Measurements from ENCODE around the gene HYAL3. TPM values are rescaled to one million over a fixed set of nuclear protein-coding genes. Genes with fewer than 3 reads are reported as not detected.

Gene HYAL3
- total and polyA plus RNA-seq, 2 donors (not counting 1 experiment from before 2014, with no cell fraction given) = 3.2 to 7.4 TPM

GRCh38 chr3:50341537-50341936, 42.3 kb upstream of the HYAL3 start:
- DNase-seq (ENCODE audit: low read depth in 2 of 2) = no peak
- Histone ChIP-seq H3K79me2 (ENCODE audit: control insufficient read depth, insufficient read depth, low read length) (peaks cover 22% of the 10 kb centered on the region), H2AFZ (ENCODE audit: low read length) (no peak overlapping the region), H3K27ac (ENCODE audit: insufficient read depth, low read length) (no peak overlapping the region), H3K4me3 (replicated peaks in 1 of 4; ENCODE audit: control extremely low read depth in 1 of 4, insufficient read depth in 1 of 4, low read depth in 3 of 4, low read length in 4 of 4) (peak overlapping the region; percentile 4 to 67 (median 57)), H3K9ac (ENCODE audit: insufficient read depth, low read length) (no peak overlapping the region), H4K20me1 (ENCODE audit: control insufficient read depth, extremely low read depth, insufficient read depth, low read length) (no peaks in the 10 kb centered on the region), H3K9me3 (ENCODE audit: control insufficient read depth, insufficient read depth, low read depth, low read length) (no peaks in the 10 kb centered on the region), H3K36me3 (ENCODE audit: control insufficient read depth, insufficient read depth, low read length) (no peaks in the 10 kb centered on the region), H3K4me2 (ENCODE audit: extremely low read depth, insufficient read depth, low read length) (peak overlapping the region; percentile 90), H3K27me3 (ENCODE audit: control insufficient read depth, insufficient read depth, low read length) (no peaks in the 10 kb centered on the region), H3K4me1 (ENCODE audit: control insufficient read depth, extremely low read depth, insufficient read depth, low read length) (peaks cover 8% of the 10 kb centered on the region)
- TF ChIP-seq EZH2 (IDR thresholded peaks at IDR 0.05; ENCODE audit: low read length, missing control alignments) = no peak
- TF ChIP-seq, protein P1, sequence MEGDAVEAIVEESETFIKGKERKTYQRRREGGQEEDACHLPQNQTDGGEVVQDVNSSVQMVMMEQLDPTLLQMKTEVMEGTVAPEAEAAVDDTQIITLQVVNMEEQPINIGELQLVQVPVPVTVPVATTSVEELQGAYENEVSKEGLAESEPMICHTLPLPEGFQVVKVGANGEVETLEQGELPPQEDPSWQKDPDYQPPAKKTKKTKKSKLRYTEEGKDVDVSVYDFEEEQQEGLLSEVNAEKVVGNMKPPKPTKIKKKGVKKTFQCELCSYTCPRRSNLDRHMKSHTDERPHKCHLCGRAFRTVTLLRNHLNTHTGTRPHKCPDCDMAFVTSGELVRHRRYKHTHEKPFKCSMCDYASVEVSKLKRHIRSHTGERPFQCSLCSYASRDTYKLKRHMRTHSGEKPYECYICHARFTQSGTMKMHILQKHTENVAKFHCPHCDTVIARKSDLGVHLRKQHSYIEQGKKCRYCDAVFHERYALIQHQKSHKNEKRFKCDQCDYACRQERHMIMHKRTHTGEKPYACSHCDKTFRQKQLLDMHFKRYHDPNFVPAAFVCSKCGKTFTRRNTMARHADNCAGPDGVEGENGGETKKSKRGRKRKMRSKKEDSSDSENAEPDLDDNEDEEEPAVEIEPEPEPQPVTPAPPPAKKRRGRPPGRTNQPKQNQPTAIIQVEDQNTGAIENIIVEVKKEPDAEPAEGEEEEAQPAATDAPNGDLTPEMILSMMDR (conservative IDR thresholded peaks at IDR 0.05 in 1 of 2, IDR thresholded peaks at IDR 0.05 in 1 of 2; ENCODE audit: low read depth in 1 of 2, low read length in 2 of 2) = no peak

DNA sequence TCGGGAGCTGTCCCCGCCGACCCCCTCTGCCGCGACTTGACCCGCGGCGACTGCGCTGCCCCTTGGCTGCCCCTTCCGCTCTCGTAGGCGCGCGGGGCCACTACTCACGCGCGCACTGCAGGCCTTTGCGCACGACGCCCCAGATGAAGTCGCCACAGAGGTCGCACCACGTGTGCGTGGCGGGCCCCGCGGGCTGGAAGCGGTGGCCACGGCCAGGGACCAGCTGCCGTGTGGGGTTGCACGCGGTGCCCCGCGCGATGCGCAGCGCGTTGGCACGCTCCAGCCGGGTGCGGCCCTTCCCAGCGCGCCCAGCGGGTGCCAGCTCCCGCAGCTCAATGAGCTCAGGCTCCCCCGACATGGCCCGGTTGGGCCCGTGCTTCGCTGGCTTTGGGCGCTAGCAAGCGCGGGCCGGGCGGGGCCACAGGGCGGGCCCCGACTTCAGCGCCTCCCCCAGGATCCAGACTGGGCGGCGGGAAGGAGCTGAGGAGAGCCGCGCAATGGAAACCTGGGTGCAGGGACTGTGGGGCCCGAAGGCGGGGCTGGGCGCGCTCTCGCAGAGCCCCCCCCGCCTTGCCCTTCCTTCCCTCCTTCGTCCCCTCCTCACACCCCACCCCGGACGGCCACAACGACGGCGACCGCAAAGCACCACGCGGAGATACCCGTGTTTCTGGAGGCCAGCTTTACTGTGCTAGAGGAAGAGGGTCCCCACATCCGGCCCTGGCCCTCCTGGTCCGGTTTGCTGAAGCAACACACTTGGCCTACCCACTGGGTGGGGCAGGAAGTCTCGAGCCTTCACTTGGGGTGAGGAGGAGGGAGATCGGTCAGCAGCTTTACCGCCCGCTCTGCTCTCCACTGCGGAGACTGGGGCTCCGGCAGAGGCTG, 41.5 kb upstream of the HYAL3 start, which contains the start of gene RASSF1:
TSS of gene RASSF1 (minus strand) at position 389 of the 882 bp plus-strand sequence. CDS start at position 358, 31 bp downstream.
- TF ChIP-seq, protein P1 (conservative IDR thresholded peaks at IDR 0.05 in 1 of 2, IDR thresholded peaks at IDR 0.05 in 1 of 2; ENCODE audit: low read depth in 1 of 2, low read length in 2 of 2) = no peak
- TF ChIP-seq EZH2 (IDR thresholded peaks at IDR 0.05; ENCODE audit: low read length, missing control alignments) = no peak
- H3K9ac ChIP-seq (ENCODE audit: insufficient read depth, low read length) = peak within 1 kb of the TSS; percentile 79
- peaks cover 30% of the 10 kb centered on the region for H3K79me2 ChIP-seq (ENCODE audit: control insufficient read depth, insufficient read depth, low read length)
- H3K27ac ChIP-seq (ENCODE audit: insufficient read depth, low read length) = peak within 1 kb of the TSS; percentile 82
- H3K27me3 ChIP-seq (ENCODE audit: control insufficient read depth, insufficient read depth, low read length) = no peaks in the 10 kb centered on the region
- H4K20me1 ChIP-seq (ENCODE audit: control insufficient read depth, extremely low read depth, insufficient read depth, low read length) = no peaks in the 10 kb centered on the region
- H3K4me2 ChIP-seq (ENCODE audit: extremely low read depth, insufficient read depth, low read length) = peak within 1 kb of the TSS; percentile 90
- peak in 1 of 2 donors; percentile 56 for DNase-seq (ENCODE audit: low read depth in 2 of 2)
- H2AFZ ChIP-seq (ENCODE audit: low read length) = peak within 1 kb of the TSS; percentile 55
- H3K36me3 ChIP-seq (ENCODE audit: control insufficient read depth, insufficient read depth, low read length) = no peaks in the 10 kb centered on the region
- H3K4me3 ChIP-seq (replicated peaks in 1 of 4; ENCODE audit: control extremely low read depth in 1 of 4, insufficient read depth in 1 of 4, low read depth in 3 of 4, low read length in 4 of 4) = peak within 1 kb of the TSS; percentile 41 to 67 (median 58)
- H3K9me3 ChIP-seq (ENCODE audit: control insufficient read depth, insufficient read depth, low read depth, low read length) = no peaks in the 10 kb centered on the region
- peaks cover 6% of the 10 kb centered on the region for H3K4me1 ChIP-seq (ENCODE audit: control insufficient read depth, extremely low read depth, insufficient read depth, low read length)

DNA sequence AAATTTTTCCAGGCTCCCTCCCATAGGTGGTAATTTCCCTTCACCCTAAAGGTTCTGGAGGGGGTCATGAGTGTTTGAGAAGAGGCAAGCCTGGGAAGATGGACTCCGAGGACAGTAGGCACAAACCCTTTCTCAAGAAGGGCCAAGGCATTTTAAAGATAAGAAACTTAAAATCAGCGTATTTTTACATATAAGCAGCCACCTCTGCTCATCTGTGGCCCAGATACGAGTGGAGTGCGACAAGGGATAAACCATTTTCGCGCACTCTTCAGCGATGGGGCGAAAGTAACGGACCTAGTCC, 40.9 kb upstream of the HYAL3 start:
- Histone ChIP-seq H3K9ac (ENCODE audit: insufficient read depth, low read length) (peak overlapping the region; percentile 79), H3K27me3 (ENCODE audit: control insufficient read depth, insufficient read depth, low read length) (no peaks in the 10 kb centered on the region), H3K4me2 (ENCODE audit: extremely low read depth, insufficient read depth, low read length) (peak overlapping the region; percentile 90), H3K4me3 (replicated peaks in 1 of 4; ENCODE audit: control extremely low read depth in 1 of 4, insufficient read depth in 1 of 4, low read depth in 3 of 4, low read length in 4 of 4) (peak overlapping the region; percentile 41 to 67 (median 58)), H3K9me3 (ENCODE audit: control insufficient read depth, insufficient read depth, low read depth, low read length) (no peaks in the 10 kb centered on the region), H3K4me1 (ENCODE audit: control insufficient read depth, extremely low read depth, insufficient read depth, low read length) (peaks cover 9% of the 10 kb centered on the region), H3K36me3 (ENCODE audit: control insufficient read depth, insufficient read depth, low read length) (no peaks in the 10 kb centered on the region), H3K27ac (ENCODE audit: insufficient read depth, low read length) (peak overlapping the region; percentile 82), H3K79me2 (ENCODE audit: control insufficient read depth, insufficient read depth, low read length) (peaks cover 36% of the 10 kb centered on the region), H2AFZ (ENCODE audit: low read length) (peak overlapping the region; percentile 55), H4K20me1 (ENCODE audit: control insufficient read depth, extremely low read depth, insufficient read depth, low read length) (no peaks in the 10 kb centered on the region)
- TF ChIP-seq, protein P1 (conservative IDR thresholded peaks at IDR 0.05 in 1 of 2, IDR thresholded peaks at IDR 0.05 in 1 of 2; ENCODE audit: low read depth in 1 of 2, low read length in 2 of 2) = no peak
- no peak for TF ChIP-seq EZH2 (IDR thresholded peaks at IDR 0.05; ENCODE audit: low read length, missing control alignments)
- DNase-seq (ENCODE audit: low read depth in 2 of 2) = peak in 1 of 2 donors; percentile 21

All from fibroblast of lung (primary cell).